MCF 10A (cell line): Measurements from ENCODE around the gene PM20D1. TPM values are rescaled to one million over a fixed set of nuclear protein-coding genes. Genes with fewer than 3 reads are reported as not detected.
"Not testable (repeated sequence)": the region's sequence is repeated elsewhere in the genome, so short reads cannot be mapped to it uniquely, and the experiment has no call there.

Experiments
- Bru-seq: library from RNA; stranded (reverse); fragments of 400-500 nt; gene quantifications from one replicate; lab custom pipeline; 2021; lab: Mats Ljungman, UMichigan
- BruChase-seq, 2 experiments: library from RNA; stranded (reverse); fragments of 400-500 nt; gene quantifications; one replicate each; lab custom pipeline; 2021; lab: Mats Ljungman, UMichigan
- BruUV-seq: library from RNA; stranded (reverse); fragments of 400-500 nt; replicated peaks from 2 replicates; lab custom pipeline; 2021; lab: Mats Ljungman, UMichigan
- CTCF ChIA-PET: fragments of 300-600 bp; sonication (Branson Sonifier 250); formaldehyde crosslinking; extraction: SDS; loops from one replicate; lab custom pipeline; 2021; ENCODE audit warnings: antibody characterized with exemption, inconsistent platforms; lab: Yijun Ruan, JAX
- POLR2A ChIA-PET: fragments of 300-600, 350-650 bp; sonication (Branson Sonifier 250); formaldehyde crosslinking; extraction: SDS; loops from one replicate; lab custom pipeline; 2020; ENCODE audit warnings: antibody characterized with exemption, inconsistent platforms; lab: Yijun Ruan, JAX
- DNase-seq: peaks from one replicate; pipeline ENCODE4 v3.0.0-alpha.2; 2018; ENCODE audit not compliant: unreplicated experiment
- H3K27ac Mint-ChIP-seq: one replicate; pipeline ENCODE4 v1.8.0; 2022; ENCODE audit warnings: mild to moderate bottlenecking, low read depth, mixed read lengths; ENCODE audit not compliant: unreplicated experiment
- H3K27me3 Mint-ChIP-seq: one replicate; pipeline ENCODE4 v1.8.0; 2022; ENCODE audit warnings: mixed read lengths; ENCODE audit not compliant: insufficient read depth, unreplicated experiment
- H3K36me3 Mint-ChIP-seq: one replicate; pipeline ENCODE4 v1.8.0; 2022; ENCODE audit warnings: mild to moderate bottlenecking, moderate library complexity, mixed read lengths; ENCODE audit not compliant: insufficient read depth, unreplicated experiment
- H3K4me1 Mint-ChIP-seq: one replicate; pipeline ENCODE4 v1.8.0; 2022; ENCODE audit warnings: mixed read lengths; ENCODE audit not compliant: insufficient read depth, unreplicated experiment
- H3K4me3 Mint-ChIP-seq: one replicate; pipeline ENCODE4 v1.8.0; 2022; ENCODE audit warnings: mild to moderate bottlenecking, moderate library complexity, mixed read lengths; ENCODE audit not compliant: unreplicated experiment
- H3K9me3 Mint-ChIP-seq: one replicate; pipeline ENCODE4 v1.8.0; 2022; ENCODE audit warnings: mixed read lengths; ENCODE audit not compliant: unreplicated experiment
- CTCF ChIP-seq: fragments of 200-600 bp; IDR thresholded peaks from one replicate; pipeline ENCODE4 v1.8.0; 2022; ENCODE audit warnings: antibody characterized with exemption, mild to moderate bottlenecking; ENCODE audit not compliant: unreplicated experiment
- intact Hi-C: fragments of 100-400 bp; cut with micrococcal nuclease; formaldehyde crosslinking; loops from 2 replicates; pipeline ENCODE4 v1.14.1; 2022
- long read RNA-seq: library from polyadenylated mRNA; stranded (forward); transcript quantifications from one replicate; pipeline ENCODE4 v2.0.0, GENCODE V29; 2022
- total RNA-seq: library from RNA; stranded (reverse); gene quantifications from 2 replicates; pipeline ENCODE4 v1.2.3, GENCODE V29; 2022

The PM20D1 gene
- not detected in 2 replicates for total RNA-seq
- not detected for Bru-seq, nascent RNA
- BruChase-seq, experiment 1, labeled RNA remaining after a 6-hour chase = percentile 4 among the genes with signal in this experiment
- not detected for BruChase-seq, experiment 2, labeled RNA remaining after a 2-hour chase
- long read RNA-seq = 0 reads

- TF ChIP-seq CTCF = no peak
- CTCF ChIA-PET = interaction anchor here (0.8 to 1.0 kb wide), 2 partner anchors 9 to 58 kb away, joined by 3 to 4 read pairs; no protein-coding TSS in a partner anchor
- H3K27me3 Mint-ChIP-seq = peaks cover 10% of the 10 kb centered on the region
- no peaks in the 10 kb centered on the region for H3K36me3 Mint-ChIP-seq
- BruUV-seq = no TSS peak
- POLR2A ChIA-PET = interaction anchor here (0.7 kb wide), 1 partner anchor 250 kb away, joined by 3 read pairs; no protein-coding TSS in a partner anchor
- no peak within 1 kb of the TSS for H3K4me3 Mint-ChIP-seq
- no peaks in the 10 kb centered on the region for H3K9me3 Mint-ChIP-seq
- intact Hi-C loops = loop anchor here (10.0 kb wide), 1 partner anchor 55 kb away; no protein-coding TSS in a partner anchor
- no peak for DNase-seq
- no peak within 1 kb of the TSS for H3K27ac Mint-ChIP-seq
- H3K4me1 Mint-ChIP-seq = no peaks in the 10 kb centered on the region
Measured at GRCh38 chr1:205849619-205850355, at the start of gene PM20D1. Gene PM20D1, minus strand, starts transcription at chr1:205850132. Its CDS starts 60 bp downstream, at chr1:205850072.

GRCh38 chr1:205896351-205896750 is 46.4 kb upstream of the PM20D1 start:
- CTCF ChIA-PET = interaction anchor here (0.6 to 3.2 kb wide), 7 partner anchors 11 to 1034 kb away, joined by 3 to 15 read pairs (median 4); no protein-coding TSS in a partner anchor
- peaks cover 5% of the 10 kb centered on the region for H3K36me3 Mint-ChIP-seq
- intact Hi-C loops = no loop called here
- DNase-seq = no peak
- H3K4me3 Mint-ChIP-seq = no peak overlapping the region
- H3K4me1 Mint-ChIP-seq = no peaks in the 10 kb centered on the region
- POLR2A ChIA-PET = interaction anchor here (1.1 kb wide), 1 partner anchor 11 kb away, joined by 4 read pairs; no protein-coding TSS in a partner anchor
- no peak for TF ChIP-seq CTCF
- H3K27me3 Mint-ChIP-seq = peaks cover 15% of the 10 kb centered on the region
- peaks cover 12% of the 10 kb centered on the region for H3K9me3 Mint-ChIP-seq
- no peak overlapping the region for H3K27ac Mint-ChIP-seq
- no TSS peak for BruUV-seq

- DNase-seq, H3K4me3 Mint-ChIP-seq, POLR2A ChIA-PET, intact Hi-C loops, H3K27ac Mint-ChIP-seq, BruUV-seq, H3K27me3 Mint-ChIP-seq, H3K36me3 Mint-ChIP-seq: not testable (repeated sequence)
- Mint-ChIP-seq H3K9me3 (peaks cover 27% of the 10 kb centered on the region), H3K4me1 (peaks cover 11% of the 10 kb centered on the region)
- CTCF ChIA-PET = interaction anchor here (0.7 kb wide), 1 partner anchor 565 kb away, joined by 3 read pairs; no protein-coding TSS in a partner anchor
Measured at GRCh38 chr1:205894119-205894518, 44.2 kb upstream of the PM20D1 start.

GRCh38 chr1:205892175-205892574 is 42.2 kb upstream of the PM20D1 start:
- DNase-seq, H3K36me3 Mint-ChIP-seq, H3K27me3 Mint-ChIP-seq, BruUV-seq, intact Hi-C loops, H3K4me3 Mint-ChIP-seq, H3K27ac Mint-ChIP-seq: not testable (repeated sequence)
- ChIA-PET CTCF (interaction anchor here (0.6 to 2.6 kb wide), 7 partner anchors 26 to 570 kb away, joined by 3 to 15 read pairs (median 6); no protein-coding TSS in a partner anchor), POLR2A (interaction anchor here (0.9 to 1.1 kb wide), 2 partner anchors 15 to 80 kb away, joined by 3 to 5 read pairs; partner anchors contain the start of gene SLC41A1)
- H3K9me3 Mint-ChIP-seq = peaks cover 27% of the 10 kb centered on the region
- peaks cover 14% of the 10 kb centered on the region for H3K4me1 Mint-ChIP-seq

GRCh38 chr1:205891481-205891880 is 41.5 kb upstream of the PM20D1 start:
- H3K27ac Mint-ChIP-seq, H3K4me3 Mint-ChIP-seq, DNase-seq, H3K27me3 Mint-ChIP-seq, H3K36me3 Mint-ChIP-seq, intact Hi-C loops, BruUV-seq: not testable (repeated sequence)
- ChIA-PET POLR2A (interaction anchor here (0.9 to 1.1 kb wide), 2 partner anchors 16 to 79 kb away, joined by 3 to 5 read pairs; partner anchors contain the start of gene SLC41A1), CTCF (interaction anchor here (0.5 to 2.6 kb wide), 10 partner anchors 10 to 654 kb away, joined by 3 to 15 read pairs (median 4); no protein-coding TSS in a partner anchor)
- Mint-ChIP-seq H3K9me3 (peaks cover 22% of the 10 kb centered on the region), H3K4me1 (peaks cover 14% of the 10 kb centered on the region)

- H3K27me3 Mint-ChIP-seq, BruUV-seq, H3K36me3 Mint-ChIP-seq, intact Hi-C loops, POLR2A ChIA-PET, H3K27ac Mint-ChIP-seq, H3K4me3 Mint-ChIP-seq, DNase-seq: not testable (repeated sequence)
- Mint-ChIP-seq H3K4me1 (peaks cover 14% of the 10 kb centered on the region), H3K9me3 (peaks cover 15% of the 10 kb centered on the region)
- CTCF ChIA-PET = interaction anchor here (1.0 to 2.3 kb wide), 3 partner anchors 28 to 99 kb away, joined by 3 to 15 read pairs (median 12); no protein-coding TSS in a partner anchor
Measured at GRCh38 chr1:205890631-205891030, 40.7 kb upstream of the PM20D1 start.

- H3K27me3 Mint-ChIP-seq, H3K4me3 Mint-ChIP-seq, POLR2A ChIA-PET, BruUV-seq, H3K36me3 Mint-ChIP-seq, intact Hi-C loops, CTCF ChIA-PET: not testable (repeated sequence)
- H3K27ac Mint-ChIP-seq = peak overlapping the region; percentile 4
- peak; percentile 67 for DNase-seq
- H3K9me3 Mint-ChIP-seq = peaks cover 15% of the 10 kb centered on the region
- H3K4me1 Mint-ChIP-seq = peaks cover 14% of the 10 kb centered on the region
Measured at GRCh38 chr1:205889706-205890105, 39.8 kb upstream of the PM20D1 start.
